ENCODE data around the gene TMEM171.

TMEM171 gene

GRCh38 chr5:73118391-73118973 lies 1.9 kb upstream of the TMEM171 start:
- H3K36me3 ChIP-seq (ENCODE audit: control insufficient read depth in 4 of 4, insufficient read depth in 4 of 4, low read length in 3 of 4), result no peaks in the 10 kb centered on the region
- no peak overlapping the region for H3K4me3 ChIP-seq (ENCODE audit: control insufficient read depth in 1 of 7, extremely low read depth in 1 of 7, insufficient read depth in 4 of 7, low read depth in 2 of 7, low read length in 6 of 7)
- H3K9me3 ChIP-seq (ENCODE audit: control extremely low read depth in 1 of 5, control insufficient read depth in 4 of 5, insufficient read depth in 2 of 5, low read depth in 1 of 5, low read length in 4 of 5), result peaks cover 0 to 8% (median 0%) of the 10 kb centered on the region in 5 experiments
- 92% methylated on average over 5 of the region's 5 CpGs for WGBS (ENCODE audit: insufficient coverage)
- ChIA-PET POLR2A (no interaction called here), CTCF (no interaction called here)
- H3K27me3 ChIP-seq (replicated peaks in 2 of 5; ENCODE audit: control insufficient read depth in 4 of 5, insufficient read depth in 5 of 5, low read length in 4 of 5), result peaks cover 18 to 95% (median 52%) of the 10 kb centered on the region in 5 experiments
- no peak for DNase-seq
- no peak overlapping the region for H3K27ac ChIP-seq (ENCODE audit: insufficient read depth in 1 of 2, low read depth in 1 of 2, low read length in 2 of 2, poor library complexity in 1 of 2, severe bottlenecking in 2 of 2)
- peaks cover 0 to 16% (median 14%) of the 10 kb centered on the region in 4 experiments for H3K4me1 ChIP-seq (ENCODE audit: control extremely low read depth in 1 of 4, control insufficient read depth in 4 of 4, insufficient read depth in 4 of 4, low read length in 3 of 4)

GRCh38 chr5:73119451-73120157 lies 771 bp upstream of the TMEM171 start:
- ChIA-PET POLR2A (no interaction called here), CTCF (no interaction called here)
- peak in 2 of 3 donors; percentile 12 to 22 for DNase-seq
- Histone ChIP-seq H3K4me1 (ENCODE audit: control extremely low read depth in 1 of 4, control insufficient read depth in 4 of 4, insufficient read depth in 4 of 4, low read length in 3 of 4) (peaks cover 0 to 16% (median 14%) of the 10 kb centered on the region in 4 experiments), H3K4me3 (ENCODE audit: control insufficient read depth in 1 of 7, extremely low read depth in 1 of 7, insufficient read depth in 4 of 7, low read depth in 2 of 7, low read length in 6 of 7) (peak overlapping the region in 4 of 7 experiments; percentile 48 to 67 (median 59)), H3K27ac (ENCODE audit: insufficient read depth in 1 of 2, low read depth in 1 of 2, low read length in 2 of 2, poor library complexity in 1 of 2, severe bottlenecking in 2 of 2) (no peak overlapping the region), H3K9me3 (ENCODE audit: control extremely low read depth in 1 of 5, control insufficient read depth in 4 of 5, insufficient read depth in 2 of 5, low read depth in 1 of 5, low read length in 4 of 5) (peaks cover 0 to 8% (median 0%) of the 10 kb centered on the region in 5 experiments), H3K36me3 (ENCODE audit: control insufficient read depth in 4 of 4, insufficient read depth in 4 of 4, low read length in 3 of 4) (no peaks in the 10 kb centered on the region), H3K27me3 (replicated peaks in 2 of 5; ENCODE audit: control insufficient read depth in 4 of 5, insufficient read depth in 5 of 5, low read length in 4 of 5) (peaks cover 21 to 100% (median 54%) of the 10 kb centered on the region in 5 experiments)
- WGBS (ENCODE audit: insufficient coverage), result 15% methylated on average over 29 of the region's 40 CpGs

GRCh38 chr5:73121119-73121463 lies 716 bp downstream of the TMEM171 start:
- POLR2A ChIA-PET, result no interaction called here

GRCh38 chr5:73122875-73123810 lies 2.8 kb downstream of the TMEM171 start:
- Histone ChIP-seq H3K36me3 (ENCODE audit: control insufficient read depth in 4 of 4, insufficient read depth in 4 of 4, low read length in 3 of 4) (no peaks in the 10 kb centered on the region), H3K4me3 (ENCODE audit: control insufficient read depth in 1 of 7, extremely low read depth in 1 of 7, insufficient read depth in 4 of 7, low read depth in 2 of 7, low read length in 6 of 7) (no peak overlapping the region), H3K27ac (ENCODE audit: insufficient read depth in 1 of 2, low read depth in 1 of 2, low read length in 2 of 2, poor library complexity in 1 of 2, severe bottlenecking in 2 of 2) (no peak overlapping the region), H3K9me3 (ENCODE audit: control extremely low read depth in 1 of 5, control insufficient read depth in 4 of 5, insufficient read depth in 2 of 5, low read depth in 1 of 5, low read length in 4 of 5) (no peaks in the 10 kb centered on the region), H3K4me1 (ENCODE audit: control extremely low read depth in 1 of 4, control insufficient read depth in 4 of 4, insufficient read depth in 4 of 4, low read length in 3 of 4) (peaks cover 0 to 16% (median 14%) of the 10 kb centered on the region in 4 experiments), H3K27me3 (replicated peaks in 2 of 5; ENCODE audit: control insufficient read depth in 4 of 5, insufficient read depth in 5 of 5, low read length in 4 of 5) (peaks cover 26 to 89% (median 40%) of the 10 kb centered on the region in 5 experiments)
- WGBS (ENCODE audit: insufficient coverage), result 84% methylated on average over 19 of the region's 19 CpGs
- POLR2A ChIA-PET, result no interaction called here
- CTCF ChIA-PET, result interaction anchor here (1.3 to 1.6 kb wide), 3 partner anchors 10 to 21 kb away, joined by 3 read pairs; no protein-coding TSS in a partner anchor
- DNase-seq, result no peak

More at GRCh38 chr5:73121119-73121463, 716 bp downstream of the TMEM171 start:
- Histone ChIP-seq H3K4me3 (ENCODE audit: control insufficient read depth in 1 of 7, extremely low read depth in 1 of 7, insufficient read depth in 4 of 7, low read depth in 2 of 7, low read length in 6 of 7) (peak overlapping the region in 3 of 7 experiments; percentile 6 to 58 (median 54)), H3K9me3 (ENCODE audit: control extremely low read depth in 1 of 5, control insufficient read depth in 4 of 5, insufficient read depth in 2 of 5, low read depth in 1 of 5, low read length in 4 of 5) (peaks cover 0 to 8% (median 0%) of the 10 kb centered on the region in 5 experiments), H3K4me1 (ENCODE audit: control extremely low read depth in 1 of 4, control insufficient read depth in 4 of 4, insufficient read depth in 4 of 4, low read length in 3 of 4) (peaks cover 0 to 16% (median 14%) of the 10 kb centered on the region in 4 experiments), H3K36me3 (ENCODE audit: control insufficient read depth in 4 of 4, insufficient read depth in 4 of 4, low read length in 3 of 4) (no peaks in the 10 kb centered on the region), H3K27me3 (replicated peaks in 2 of 5; ENCODE audit: control insufficient read depth in 4 of 5, insufficient read depth in 5 of 5, low read length in 4 of 5) (peaks cover 26 to 100% (median 52%) of the 10 kb centered on the region in 5 experiments), H3K27ac (ENCODE audit: insufficient read depth in 1 of 2, low read depth in 1 of 2, low read length in 2 of 2, poor library complexity in 1 of 2, severe bottlenecking in 2 of 2) (no peak overlapping the region)
- DNase-seq, result no peak
- CTCF ChIA-PET, result no interaction called here
- WGBS (ENCODE audit: insufficient coverage), result 0% methylated on average over 1 of the region's 6 CpGs

- Histone ChIP-seq H3K4me3 (ENCODE audit: control insufficient read depth in 1 of 7, extremely low read depth in 1 of 7, insufficient read depth in 4 of 7, low read depth in 2 of 7, low read length in 6 of 7) (no peak overlapping the region), H3K27ac (ENCODE audit: insufficient read depth in 1 of 2, low read depth in 1 of 2, low read length in 2 of 2, poor library complexity in 1 of 2, severe bottlenecking in 2 of 2) (no peak overlapping the region), H3K4me1 (ENCODE audit: control extremely low read depth in 1 of 4, control insufficient read depth in 4 of 4, insufficient read depth in 4 of 4, low read length in 3 of 4) (peaks cover 0 to 8% (median 7%) of the 10 kb centered on the region in 4 experiments), H3K9me3 (ENCODE audit: control extremely low read depth in 1 of 5, control insufficient read depth in 4 of 5, insufficient read depth in 2 of 5, low read depth in 1 of 5, low read length in 4 of 5) (no peaks in the 10 kb centered on the region), H3K36me3 (ENCODE audit: control insufficient read depth in 4 of 4, insufficient read depth in 4 of 4, low read length in 3 of 4) (no peaks in the 10 kb centered on the region), H3K27me3 (replicated peaks in 2 of 5; ENCODE audit: control insufficient read depth in 4 of 5, insufficient read depth in 5 of 5, low read length in 4 of 5) (peaks cover 26 to 81% (median 36%) of the 10 kb centered on the region in 5 experiments)
- ChIA-PET POLR2A (no interaction called here), CTCF (no interaction called here)
- 85% methylated on average over 4 of the region's 4 CpGs for WGBS (ENCODE audit: insufficient coverage)
- no peak for DNase-seq
These were observed 4.9 kb downstream of the TMEM171 start for GRCh38 chr5:73125289-73125688.

GRCh38 chr5:73126381-73126780 lies 6.0 kb downstream of the TMEM171 start:
- Histone ChIP-seq H3K9me3 (ENCODE audit: control extremely low read depth in 1 of 5, control insufficient read depth in 4 of 5, insufficient read depth in 2 of 5, low read depth in 1 of 5, low read length in 4 of 5) (no peaks in the 10 kb centered on the region), H3K36me3 (ENCODE audit: control insufficient read depth in 4 of 4, insufficient read depth in 4 of 4, low read length in 3 of 4) (no peaks in the 10 kb centered on the region), H3K4me3 (ENCODE audit: control insufficient read depth in 1 of 7, extremely low read depth in 1 of 7, insufficient read depth in 4 of 7, low read depth in 2 of 7, low read length in 6 of 7) (no peak overlapping the region), H3K27me3 (replicated peaks in 2 of 5; ENCODE audit: control insufficient read depth in 4 of 5, insufficient read depth in 5 of 5, low read length in 4 of 5) (peaks cover 19 to 80% (median 37%) of the 10 kb centered on the region in 5 experiments), H3K4me1 (ENCODE audit: control extremely low read depth in 1 of 4, control insufficient read depth in 4 of 4, insufficient read depth in 4 of 4, low read length in 3 of 4) (no peaks in the 10 kb centered on the region), H3K27ac (ENCODE audit: insufficient read depth in 1 of 2, low read depth in 1 of 2, low read length in 2 of 2, poor library complexity in 1 of 2, severe bottlenecking in 2 of 2) (no peak overlapping the region)
- ChIA-PET POLR2A (no interaction called here), CTCF (interaction anchor here (1.0 kb wide), 1 partner anchor 78 kb away, joined by 3 read pairs; no protein-coding TSS in a partner anchor)
- 96% methylated on average over 4 of the region's 4 CpGs for WGBS (ENCODE audit: insufficient coverage)
- no peak for DNase-seq
